HepG2 (cell line): ENCODE measurements around the gene CCT3. TPM values are rescaled to one million over a fixed set of nuclear protein-coding genes. Genes with fewer than 3 reads are reported as not detected.

Source experiments
- HNRNPK ChIP-seq: fragments of 200-400 bp; formaldehyde crosslinking; IDR thresholded peaks from 2 replicates; pipeline ENCODE4 v1.6.1; 2018; ENCODE audit warnings: low read length, low read depth, moderate library complexity, mild to moderate bottlenecking; ENCODE audit not compliant: poor library complexity, severe bottlenecking
- HNRNPL ChIP-seq: fragments of 200-400 bp; formaldehyde crosslinking; IDR thresholded peaks from 2 replicates; pipeline ENCODE4 v1.6.1; 2017; ENCODE audit warnings: mild to moderate bottlenecking, low read depth, low read length
- KDM5A ChIP-seq: fragments of 200-600 bp; sonication (generic); IDR thresholded peaks from 2 replicates; pipeline ENCODE4 v1.7.0; 2018; ENCODE audit warnings: antibody characterized with exemption, mild to moderate bottlenecking, low read length, borderline replicate concordance
- MTA1 ChIP-seq: sonication (generic); formaldehyde crosslinking; IDR thresholded peaks from 2 replicates; pipeline ENCODE4 v1.4.0; 2020; ENCODE audit warnings: missing genetic modification reagents, mild to moderate bottlenecking, borderline replicate concordance
- NR1H2 ChIP-seq: sonication (generic); formaldehyde crosslinking; IDR thresholded peaks from 2 replicates; pipeline ENCODE4 v1.8.1; 2022; ENCODE audit warnings: low read depth, missing genetic modification reagents, borderline replicate concordance
- RBFOX2 ChIP-seq: fragments of 200-400 bp; formaldehyde crosslinking; IDR thresholded peaks from 2 replicates; pipeline ENCODE4 v1.6.1; 2017; ENCODE audit warnings: low read depth, mild to moderate bottlenecking, low read length
- SALL1 ChIP-seq: sonication (generic); formaldehyde crosslinking; IDR thresholded peaks from 2 replicates; pipeline ENCODE4 v1.8.0; 2022; ENCODE audit warnings: mild to moderate bottlenecking, missing genetic modification reagents
- SMARCE1 ChIP-seq: fragments of 450-650 bp; IDR thresholded peaks from 2 replicates; pipeline ENCODE4 v1.6.1; 2017; ENCODE audit warnings: borderline replicate concordance
- ZNF546 ChIP-seq: sonication (generic); formaldehyde crosslinking; conservative IDR thresholded peaks from 2 replicates; pipeline ENCODE4 v1.8.1; 2023; ENCODE audit warnings: mild to moderate bottlenecking, missing genetic modification reagents
- polyA plus RNA-seq, 8 experiments: library from polyadenylated mRNA; depleted of rRNA in 3 of 8; stranded (reverse) in 7 of 8; unstranded in 1 of 8; fragments of >200 nt; fragmentation: Illumina TruSeq in 4 of 8; extraction: Trizol in 4 of 8; gene quantifications; 2 replicates each; pipeline versions ENCODE4 v1.2.1 to v1.2.3, GENCODE V29; 2011 to 2016; ENCODE audit warnings: low read depth in 4 of 8, missing spikeins in 1 of 8, mixed read lengths in 1 of 8; ENCODE audit not compliant: insufficient read depth in 1 of 8
- total RNA-seq, 5 experiments: library from RNA; depleted of rRNA; stranded (reverse); fragments of >200 nt; fragmentation: Illumina TruSeq; extraction: Trizol; gene quantifications; 2 replicates each; pipeline ENCODE4 v1.2.3, GENCODE V29; 2016; ENCODE audit warnings: low read depth in 1 of 5
- TF ChIP-seq, protein P1 (sequence below): sonication (generic); formaldehyde crosslinking; IDR thresholded peaks from one replicate; pipeline ENCODE4 v1.5.1; 2020; ENCODE audit warnings: mild to moderate bottlenecking, missing genetic modification reagents; ENCODE audit errors: not compliant biosample characterization
- TF ChIP-seq, protein P2 (sequence below): sonication (generic); formaldehyde crosslinking; IDR thresholded peaks from 2 replicates; pipeline ENCODE4 v1.4.0; 2020; ENCODE audit warnings: mild to moderate bottlenecking, missing genetic modification reagents
- TF ChIP-seq, protein P3 (sequence below): sonication (generic); formaldehyde crosslinking; IDR thresholded peaks from 2 replicates; pipeline ENCODE4 v1.4.0; 2020; ENCODE audit warnings: missing genetic modification reagents
- TF ChIP-seq, protein P4 (sequence below): sonication (generic); formaldehyde crosslinking; IDR thresholded peaks from 2 replicates; pipeline ENCODE4 v1.4.0; 2020; ENCODE audit warnings: missing genetic modification reagents
- TF ChIP-seq, protein P5 (sequence below): sonication (generic); formaldehyde crosslinking; IDR thresholded peaks from 2 replicates; pipeline ENCODE4 v1.4.0; 2020; ENCODE audit warnings: mild to moderate bottlenecking, missing genetic modification reagents
- TF ChIP-seq, protein P6 (sequence below): sonication (generic); formaldehyde crosslinking; IDR thresholded peaks from 2 replicates; pipeline ENCODE4 v1.9.0; 2021; ENCODE audit warnings: missing genetic modification reagents, borderline replicate concordance

Gene CCT3
- total and polyA plus RNA-seq, 2 of the 13 experiments (the other 11 are each of a cell fraction or from before 2014, with no cell fraction given) = 319 to 615 TPM

DNA sequence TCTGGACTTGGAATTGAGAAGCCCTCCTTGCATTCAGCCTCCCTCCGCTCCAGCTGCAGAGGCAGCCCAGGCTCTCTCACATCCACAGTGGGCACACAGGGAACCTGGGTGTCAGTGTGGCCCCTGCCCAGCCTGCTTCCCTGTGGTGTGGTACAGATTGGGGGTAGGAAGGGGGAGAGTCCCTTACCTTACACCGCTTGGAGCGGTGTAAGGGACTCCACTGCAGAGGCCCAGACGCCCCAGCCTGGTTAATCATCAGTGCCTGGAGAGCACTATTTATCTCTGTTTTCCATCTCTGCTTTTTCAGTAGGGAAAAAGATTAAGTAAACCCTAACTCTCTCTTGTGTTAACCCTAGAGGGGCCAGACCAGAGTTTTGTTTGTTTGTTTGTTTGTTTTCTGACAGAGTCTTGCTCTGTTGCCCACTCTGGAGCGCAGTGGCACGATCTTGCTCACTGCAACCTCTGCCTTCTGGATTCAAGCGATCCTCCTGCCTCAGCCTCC is 30.1 kb upstream of the CCT3 start (continued):
- TF ChIP-seq, protein P1, sequence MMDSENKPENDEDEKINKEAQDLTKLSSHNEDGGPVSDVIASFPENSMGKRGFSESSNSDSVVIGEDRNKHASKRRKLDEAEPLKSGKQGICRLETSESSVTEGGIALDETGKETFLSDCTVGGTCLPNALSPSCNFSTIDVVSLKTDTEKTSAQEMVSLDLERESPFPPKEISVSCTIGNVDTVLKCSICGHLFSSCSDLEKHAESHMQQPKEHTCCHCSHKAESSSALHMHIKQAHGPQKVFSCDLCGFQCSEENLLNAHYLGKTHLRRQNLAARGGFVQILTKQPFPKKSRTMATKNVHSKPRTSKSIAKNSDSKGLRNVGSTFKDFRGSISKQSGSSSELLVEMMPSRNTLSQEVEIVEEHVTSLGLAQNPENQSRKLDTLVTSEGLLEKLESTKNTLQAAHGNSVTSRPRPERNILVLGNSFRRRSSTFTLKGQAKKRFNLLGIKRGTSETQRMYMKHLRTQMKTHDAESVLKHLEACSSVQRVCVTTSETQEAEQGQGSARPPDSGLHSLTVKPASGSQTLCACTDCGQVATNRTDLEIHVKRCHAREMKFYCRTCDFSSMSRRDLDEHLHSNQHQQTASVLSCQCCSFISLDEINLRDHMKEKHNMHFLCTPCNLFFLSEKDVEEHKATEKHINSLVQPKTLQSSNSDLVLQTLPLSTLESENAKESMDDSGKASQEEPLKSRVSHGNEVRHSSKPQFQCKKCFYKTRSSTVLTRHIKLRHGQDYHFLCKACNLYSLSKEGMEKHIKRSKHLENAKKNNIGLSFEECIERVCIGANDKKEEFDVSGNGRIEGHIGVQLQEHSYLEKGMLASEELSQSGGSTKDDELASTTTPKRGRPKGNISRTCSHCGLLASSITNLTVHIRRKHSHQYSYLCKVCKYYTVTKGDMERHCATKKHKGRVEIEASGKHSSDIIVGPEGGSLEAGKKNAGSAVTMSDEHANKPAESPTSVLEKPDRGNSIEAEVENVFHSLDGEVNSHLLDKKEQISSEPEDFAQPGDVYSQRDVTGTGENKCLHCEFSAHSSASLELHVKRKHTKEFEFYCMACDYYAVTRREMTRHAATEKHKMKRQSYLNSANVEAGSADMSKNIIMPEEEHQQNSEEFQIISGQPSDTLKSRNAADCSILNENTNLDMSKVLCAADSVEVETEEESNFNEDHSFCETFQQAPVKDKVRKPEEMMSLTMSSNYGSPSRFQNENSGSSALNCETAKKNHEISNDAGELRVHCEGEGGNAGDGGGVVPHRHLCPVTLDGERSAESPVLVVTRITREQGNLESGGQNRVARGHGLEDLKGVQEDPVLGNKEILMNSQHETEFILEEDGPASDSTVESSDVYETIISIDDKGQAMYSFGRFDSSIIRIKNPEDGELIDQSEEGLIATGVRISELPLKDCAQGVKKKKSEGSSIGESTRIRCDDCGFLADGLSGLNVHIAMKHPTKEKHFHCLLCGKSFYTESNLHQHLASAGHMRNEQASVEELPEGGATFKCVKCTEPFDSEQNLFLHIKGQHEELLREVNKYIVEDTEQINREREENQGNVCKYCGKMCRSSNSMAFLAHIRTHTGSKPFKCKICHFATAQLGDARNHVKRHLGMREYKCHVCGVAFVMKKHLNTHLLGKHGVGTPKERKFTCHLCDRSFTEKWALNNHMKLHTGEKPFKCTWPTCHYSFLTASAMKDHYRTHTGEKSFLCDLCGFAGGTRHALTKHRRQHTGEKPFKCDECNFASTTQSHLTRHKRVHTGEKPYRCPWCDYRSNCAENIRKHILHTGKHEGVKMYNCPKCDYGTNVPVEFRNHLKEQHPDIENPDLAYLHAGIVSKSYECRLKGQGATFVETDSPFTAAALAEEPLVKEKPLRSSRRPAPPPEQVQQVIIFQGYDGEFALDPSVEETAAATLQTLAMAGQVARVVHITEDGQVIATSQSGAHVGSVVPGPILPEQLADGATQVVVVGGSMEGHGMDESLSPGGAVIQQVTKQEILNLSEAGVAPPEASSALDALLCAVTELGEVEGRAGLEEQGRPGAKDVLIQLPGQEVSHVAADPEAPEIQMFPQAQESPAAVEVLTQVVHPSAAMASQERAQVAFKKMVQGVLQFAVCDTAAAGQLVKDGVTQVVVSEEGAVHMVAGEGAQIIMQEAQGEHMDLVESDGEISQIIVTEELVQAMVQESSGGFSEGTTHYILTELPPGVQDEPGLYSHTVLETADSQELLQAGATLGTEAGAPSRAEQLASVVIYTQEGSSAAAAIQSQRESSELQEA (CRISPR knock-in tag) = no peak
- no peak for TF ChIP-seq RBFOX2
- no peak for TF ChIP-seq HNRNPL
- no peak for TF ChIP-seq ZNF546 (CRISPR knock-in tag)
- TF ChIP-seq, protein P2, sequence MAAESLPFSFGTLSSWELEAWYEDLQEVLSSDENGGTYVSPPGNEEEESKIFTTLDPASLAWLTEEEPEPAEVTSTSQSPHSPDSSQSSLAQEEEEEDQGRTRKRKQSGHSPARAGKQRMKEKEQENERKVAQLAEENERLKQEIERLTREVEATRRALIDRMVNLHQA (CRISPR knock-in tag) = no peak
- TF ChIP-seq, protein P3, sequence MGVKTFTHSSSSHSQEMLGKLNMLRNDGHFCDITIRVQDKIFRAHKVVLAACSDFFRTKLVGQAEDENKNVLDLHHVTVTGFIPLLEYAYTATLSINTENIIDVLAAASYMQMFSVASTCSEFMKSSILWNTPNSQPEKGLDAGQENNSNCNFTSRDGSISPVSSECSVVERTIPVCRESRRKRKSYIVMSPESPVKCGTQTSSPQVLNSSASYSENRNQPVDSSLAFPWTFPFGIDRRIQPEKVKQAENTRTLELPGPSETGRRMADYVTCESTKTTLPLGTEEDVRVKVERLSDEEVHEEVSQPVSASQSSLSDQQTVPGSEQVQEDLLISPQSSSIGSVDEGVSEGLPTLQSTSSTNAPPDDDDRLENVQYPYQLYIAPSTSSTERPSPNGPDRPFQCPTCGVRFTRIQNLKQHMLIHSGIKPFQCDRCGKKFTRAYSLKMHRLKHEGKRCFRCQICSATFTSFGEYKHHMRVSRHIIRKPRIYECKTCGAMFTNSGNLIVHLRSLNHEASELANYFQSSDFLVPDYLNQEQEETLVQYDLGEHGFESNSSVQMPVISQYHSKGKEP = no peak
- TF ChIP-seq MTA1 = no peak
- TF ChIP-seq, protein P4, sequence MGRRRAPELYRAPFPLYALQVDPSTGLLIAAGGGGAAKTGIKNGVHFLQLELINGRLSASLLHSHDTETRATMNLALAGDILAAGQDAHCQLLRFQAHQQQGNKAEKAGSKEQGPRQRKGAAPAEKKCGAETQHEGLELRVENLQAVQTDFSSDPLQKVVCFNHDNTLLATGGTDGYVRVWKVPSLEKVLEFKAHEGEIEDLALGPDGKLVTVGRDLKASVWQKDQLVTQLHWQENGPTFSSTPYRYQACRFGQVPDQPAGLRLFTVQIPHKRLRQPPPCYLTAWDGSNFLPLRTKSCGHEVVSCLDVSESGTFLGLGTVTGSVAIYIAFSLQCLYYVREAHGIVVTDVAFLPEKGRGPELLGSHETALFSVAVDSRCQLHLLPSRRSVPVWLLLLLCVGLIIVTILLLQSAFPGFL (CRISPR knock-in tag) = no peak
- TF ChIP-seq SMARCE1 = no peak
- no peak for TF ChIP-seq NR1H2 (CRISPR knock-in tag)
- TF ChIP-seq, protein P5, sequence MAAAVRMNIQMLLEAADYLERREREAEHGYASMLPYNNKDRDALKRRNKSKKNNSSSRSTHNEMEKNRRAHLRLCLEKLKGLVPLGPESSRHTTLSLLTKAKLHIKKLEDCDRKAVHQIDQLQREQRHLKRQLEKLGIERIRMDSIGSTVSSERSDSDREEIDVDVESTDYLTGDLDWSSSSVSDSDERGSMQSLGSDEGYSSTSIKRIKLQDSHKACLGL (CRISPR knock-in tag) = no peak
- TF ChIP-seq KDM5A = no peak
- TF ChIP-seq, protein P6, sequence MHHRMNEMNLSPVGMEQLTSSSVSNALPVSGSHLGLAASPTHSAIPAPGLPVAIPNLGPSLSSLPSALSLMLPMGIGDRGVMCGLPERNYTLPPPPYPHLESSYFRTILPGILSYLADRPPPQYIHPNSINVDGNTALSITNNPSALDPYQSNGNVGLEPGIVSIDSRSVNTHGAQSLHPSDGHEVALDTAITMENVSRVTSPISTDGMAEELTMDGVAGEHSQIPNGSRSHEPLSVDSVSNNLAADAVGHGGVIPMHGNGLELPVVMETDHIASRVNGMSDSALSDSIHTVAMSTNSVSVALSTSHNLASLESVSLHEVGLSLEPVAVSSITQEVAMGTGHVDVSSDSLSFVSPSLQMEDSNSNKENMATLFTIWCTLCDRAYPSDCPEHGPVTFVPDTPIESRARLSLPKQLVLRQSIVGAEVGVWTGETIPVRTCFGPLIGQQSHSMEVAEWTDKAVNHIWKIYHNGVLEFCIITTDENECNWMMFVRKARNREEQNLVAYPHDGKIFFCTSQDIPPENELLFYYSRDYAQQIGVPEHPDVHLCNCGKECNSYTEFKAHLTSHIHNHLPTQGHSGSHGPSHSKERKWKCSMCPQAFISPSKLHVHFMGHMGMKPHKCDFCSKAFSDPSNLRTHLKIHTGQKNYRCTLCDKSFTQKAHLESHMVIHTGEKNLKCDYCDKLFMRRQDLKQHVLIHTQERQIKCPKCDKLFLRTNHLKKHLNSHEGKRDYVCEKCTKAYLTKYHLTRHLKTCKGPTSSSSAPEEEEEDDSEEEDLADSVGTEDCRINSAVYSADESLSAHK (CRISPR knock-in tag) = no peak
- no peak; the same call in 1 of the 2 replicates for TF ChIP-seq SALL1 (CRISPR knock-in tag)
- TF ChIP-seq HNRNPK = no peak
